ENCODE results near the gene PLA2G6. TPM values are rescaled to one million over a fixed set of nuclear protein-coding genes. Genes with fewer than 3 reads are reported as not detected.

The PLA2G6 gene
- total RNA-seq, 1 experiment from 2014 or later, result 16.2 TPM

DNA sequence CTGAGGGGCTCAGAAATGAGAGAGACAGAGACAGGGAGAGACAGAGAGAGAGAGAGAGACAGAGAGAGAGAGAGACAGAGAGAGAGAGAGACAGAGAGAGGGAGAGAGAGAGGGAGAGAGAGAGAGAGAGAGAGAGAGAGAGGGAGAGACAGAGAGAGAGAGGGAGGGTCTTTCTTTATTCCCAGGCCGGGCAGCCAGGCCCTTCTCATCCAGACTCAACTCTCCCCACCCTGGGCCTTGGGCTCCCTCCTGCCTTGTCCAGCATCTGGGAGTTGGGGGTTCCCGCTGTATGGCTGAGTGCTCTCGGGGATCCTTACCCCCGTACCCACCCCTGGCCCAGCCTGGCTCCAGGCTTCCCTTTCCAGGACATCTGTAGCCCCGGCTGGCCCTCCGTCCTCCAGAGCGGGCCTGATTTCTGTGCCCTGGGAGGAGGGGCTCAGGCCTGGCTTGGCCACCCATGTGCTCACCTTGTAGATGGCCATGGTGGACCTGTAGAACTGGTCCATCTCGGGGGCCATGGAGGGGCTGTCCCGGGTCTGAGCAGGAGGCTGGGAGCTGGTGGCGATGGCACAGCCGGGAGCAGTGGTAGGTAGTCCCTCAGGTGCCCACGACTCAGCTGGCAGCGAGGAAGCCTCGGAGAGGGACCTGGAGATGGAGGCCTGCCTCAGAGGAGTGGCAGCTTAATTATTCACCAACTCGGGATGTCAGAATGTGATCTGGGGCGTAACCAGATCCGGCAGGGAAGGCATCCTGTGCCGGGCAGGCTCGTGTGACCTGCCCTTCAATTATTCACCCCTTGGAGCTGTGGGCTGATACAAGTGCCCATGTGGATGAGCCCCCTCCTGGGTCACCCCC, 71.4 kb downstream of the PLA2G6 start, which contains the start of gene BAIAP2L2:
TSS of gene BAIAP2L2 (minus strand) at position 677 of the 855 bp plus-strand sequence. CDS start at position 518, 159 bp downstream.
- ChIA-PET CTCF (interaction anchor here (1.0 kb wide), 1 partner anchor 26 kb away, joined by 5 read pairs; the partner anchor contains the start of gene SLC16A8), POLR2A (interaction anchor here (0.6 to 0.7 kb wide), 2 partner anchors 66 to 95 kb away, joined by 3 to 5 read pairs; no protein-coding TSS in a partner anchor)
- intact Hi-C loops (cut with micrococcal nuclease; ENCODE audit: unreplicated experiment) (no loop called here), in situ Hi-C loops (cut with HindIII; ENCODE audit: low pct_unique_long_range_greater_than_20kb, low sequenced_read_pairs) (no loop called here)
- DNase-seq (ENCODE audit: low read depth, low spot score) (no peak), ATAC-seq (no peak)
- H3K4me1 ChIP-seq (ENCODE audit: control insufficient read depth, insufficient read depth, low read length), result no peaks in the 10 kb centered on the region
- H3K9me3 ChIP-seq (ENCODE audit: control insufficient read depth, insufficient read depth, low read depth, low read length), result no peaks in the 10 kb centered on the region
- BruUV-seq (replicated peaks), result no TSS peak
- H3K36me3 ChIP-seq (ENCODE audit: control insufficient read depth, insufficient read depth, low read length), result no peaks in the 10 kb centered on the region
- no peak within 1 kb of the TSS for H3K27ac ChIP-seq (ENCODE audit: low read length)
- TF ChIP-seq, protein P1, sequence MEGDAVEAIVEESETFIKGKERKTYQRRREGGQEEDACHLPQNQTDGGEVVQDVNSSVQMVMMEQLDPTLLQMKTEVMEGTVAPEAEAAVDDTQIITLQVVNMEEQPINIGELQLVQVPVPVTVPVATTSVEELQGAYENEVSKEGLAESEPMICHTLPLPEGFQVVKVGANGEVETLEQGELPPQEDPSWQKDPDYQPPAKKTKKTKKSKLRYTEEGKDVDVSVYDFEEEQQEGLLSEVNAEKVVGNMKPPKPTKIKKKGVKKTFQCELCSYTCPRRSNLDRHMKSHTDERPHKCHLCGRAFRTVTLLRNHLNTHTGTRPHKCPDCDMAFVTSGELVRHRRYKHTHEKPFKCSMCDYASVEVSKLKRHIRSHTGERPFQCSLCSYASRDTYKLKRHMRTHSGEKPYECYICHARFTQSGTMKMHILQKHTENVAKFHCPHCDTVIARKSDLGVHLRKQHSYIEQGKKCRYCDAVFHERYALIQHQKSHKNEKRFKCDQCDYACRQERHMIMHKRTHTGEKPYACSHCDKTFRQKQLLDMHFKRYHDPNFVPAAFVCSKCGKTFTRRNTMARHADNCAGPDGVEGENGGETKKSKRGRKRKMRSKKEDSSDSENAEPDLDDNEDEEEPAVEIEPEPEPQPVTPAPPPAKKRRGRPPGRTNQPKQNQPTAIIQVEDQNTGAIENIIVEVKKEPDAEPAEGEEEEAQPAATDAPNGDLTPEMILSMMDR (IDR thresholded peaks at IDR 0.05), result no peak
- no peak for TF ChIP-seq TCF7L2 (IDR thresholded peaks at IDR 0.05; ENCODE audit: low read depth, low read length)
- TF ChIP-seq SIN3A (IDR thresholded peaks at IDR 0.05; ENCODE audit: borderline replicate concordance, insufficient read depth, low read depth, low read length), result no peak
- TF ChIP-seq POLR2AphosphoS5 (IDR thresholded peaks at IDR 0.05; ENCODE audit: low read depth, low read length), result no peak
- TF ChIP-seq, protein P2, sequence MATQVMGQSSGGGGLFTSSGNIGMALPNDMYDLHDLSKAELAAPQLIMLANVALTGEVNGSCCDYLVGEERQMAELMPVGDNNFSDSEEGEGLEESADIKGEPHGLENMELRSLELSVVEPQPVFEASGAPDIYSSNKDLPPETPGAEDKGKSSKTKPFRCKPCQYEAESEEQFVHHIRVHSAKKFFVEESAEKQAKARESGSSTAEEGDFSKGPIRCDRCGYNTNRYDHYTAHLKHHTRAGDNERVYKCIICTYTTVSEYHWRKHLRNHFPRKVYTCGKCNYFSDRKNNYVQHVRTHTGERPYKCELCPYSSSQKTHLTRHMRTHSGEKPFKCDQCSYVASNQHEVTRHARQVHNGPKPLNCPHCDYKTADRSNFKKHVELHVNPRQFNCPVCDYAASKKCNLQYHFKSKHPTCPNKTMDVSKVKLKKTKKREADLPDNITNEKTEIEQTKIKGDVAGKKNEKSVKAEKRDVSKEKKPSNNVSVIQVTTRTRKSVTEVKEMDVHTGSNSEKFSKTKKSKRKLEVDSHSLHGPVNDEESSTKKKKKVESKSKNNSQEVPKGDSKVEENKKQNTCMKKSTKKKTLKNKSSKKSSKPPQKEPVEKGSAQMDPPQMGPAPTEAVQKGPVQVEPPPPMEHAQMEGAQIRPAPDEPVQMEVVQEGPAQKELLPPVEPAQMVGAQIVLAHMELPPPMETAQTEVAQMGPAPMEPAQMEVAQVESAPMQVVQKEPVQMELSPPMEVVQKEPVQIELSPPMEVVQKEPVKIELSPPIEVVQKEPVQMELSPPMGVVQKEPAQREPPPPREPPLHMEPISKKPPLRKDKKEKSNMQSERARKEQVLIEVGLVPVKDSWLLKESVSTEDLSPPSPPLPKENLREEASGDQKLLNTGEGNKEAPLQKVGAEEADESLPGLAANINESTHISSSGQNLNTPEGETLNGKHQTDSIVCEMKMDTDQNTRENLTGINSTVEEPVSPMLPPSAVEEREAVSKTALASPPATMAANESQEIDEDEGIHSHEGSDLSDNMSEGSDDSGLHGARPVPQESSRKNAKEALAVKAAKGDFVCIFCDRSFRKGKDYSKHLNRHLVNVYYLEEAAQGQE (IDR thresholded peaks at IDR 0.05; ENCODE audit: insufficient read depth in 1 of 2, low read depth in 2 of 2, low read length in 1 of 2), result no peak
- no peak within 1 kb of the TSS for H3K4me3 ChIP-seq (ENCODE audit: low read depth in 2 of 2, low read length in 2 of 2)
- H3K27me3 ChIP-seq (ENCODE audit: control insufficient read depth, insufficient read depth, low read length), result no peaks in the 10 kb centered on the region

DNA sequence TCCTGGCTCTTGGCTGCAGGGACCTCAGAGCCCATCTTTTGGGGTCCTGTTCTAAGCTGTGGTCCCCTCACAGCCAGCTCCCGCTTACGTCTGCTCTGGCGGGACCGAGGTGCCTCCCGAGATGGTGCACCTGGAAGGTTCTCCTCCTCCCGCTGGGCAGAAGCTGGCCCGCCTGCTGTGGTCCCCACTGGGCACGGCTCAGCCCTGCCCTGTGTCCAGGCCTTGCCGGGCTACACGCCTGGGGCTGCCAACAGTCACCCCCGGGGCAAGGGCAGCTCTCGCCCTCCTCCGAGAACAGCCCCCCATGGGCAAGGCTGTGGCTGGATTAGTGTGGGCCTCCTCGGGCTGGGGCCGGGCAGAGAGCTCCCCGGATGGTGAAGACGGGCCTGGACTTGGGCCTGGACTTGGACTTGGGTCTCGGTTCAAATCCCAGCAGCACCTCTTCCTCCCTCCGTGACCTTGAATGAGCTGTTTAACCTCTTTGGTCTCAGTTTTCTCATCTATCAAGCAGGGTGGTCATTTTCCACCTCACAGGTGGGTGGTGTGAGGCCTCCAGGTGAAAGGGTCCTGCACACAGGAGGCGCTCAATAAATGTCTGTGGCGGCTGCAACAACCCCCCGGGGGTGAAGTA, 72.1 kb downstream of the PLA2G6 start:
- intact Hi-C loops (cut with micrococcal nuclease; ENCODE audit: unreplicated experiment), result no loop called here
- ChIA-PET CTCF (interaction anchor here (1.0 kb wide), 1 partner anchor 26 kb away, joined by 5 read pairs; the partner anchor contains the start of gene SLC16A8), POLR2A (interaction anchor here (0.7 kb wide), 1 partner anchor 65 kb away, joined by 5 read pairs; no protein-coding TSS in a partner anchor)
- ATAC-seq, result no peak
- Histone ChIP-seq H3K36me3 (ENCODE audit: control insufficient read depth, insufficient read depth, low read length) (no peaks in the 10 kb centered on the region), H3K4me3 (ENCODE audit: low read depth in 2 of 2, low read length in 2 of 2) (no peak overlapping the region), H3K27ac (ENCODE audit: low read length) (no peak overlapping the region), H3K9me3 (ENCODE audit: control insufficient read depth, insufficient read depth, low read depth, low read length) (no peaks in the 10 kb centered on the region), H3K4me1 (ENCODE audit: control insufficient read depth, insufficient read depth, low read length) (no peaks in the 10 kb centered on the region), H3K27me3 (ENCODE audit: control insufficient read depth, insufficient read depth, low read length) (no peaks in the 10 kb centered on the region)
- no peak for TF ChIP-seq SIN3A (IDR thresholded peaks at IDR 0.05; ENCODE audit: borderline replicate concordance, insufficient read depth, low read depth, low read length)
- in situ Hi-C loops (cut with HindIII; ENCODE audit: low pct_unique_long_range_greater_than_20kb, low sequenced_read_pairs), result no loop called here
- BruUV-seq (replicated peaks), result no TSS peak
- DNase-seq (ENCODE audit: low read depth, low spot score), result no peak
